GM19468 (cell line): ENCODE measurements around the gene HSPBAP1.
"Not testable (repeated sequence)": the region's sequence is repeated elsewhere in the genome, so short reads cannot be mapped to it uniquely, and the experiment has no call there.

Experiments used
- ATAC-seq: cut with Tn5 transposase; IDR thresholded peaks from one replicate; pipeline ENCODE4 v1.9.1; 2021; ENCODE audit warnings: mild to moderate bottlenecking, moderate library complexity, moderate number of reproducible peaks; ENCODE audit not compliant: unreplicated experiment; ENCODE audit errors: extremely low read depth

The HSPBAP1 gene

DNA sequence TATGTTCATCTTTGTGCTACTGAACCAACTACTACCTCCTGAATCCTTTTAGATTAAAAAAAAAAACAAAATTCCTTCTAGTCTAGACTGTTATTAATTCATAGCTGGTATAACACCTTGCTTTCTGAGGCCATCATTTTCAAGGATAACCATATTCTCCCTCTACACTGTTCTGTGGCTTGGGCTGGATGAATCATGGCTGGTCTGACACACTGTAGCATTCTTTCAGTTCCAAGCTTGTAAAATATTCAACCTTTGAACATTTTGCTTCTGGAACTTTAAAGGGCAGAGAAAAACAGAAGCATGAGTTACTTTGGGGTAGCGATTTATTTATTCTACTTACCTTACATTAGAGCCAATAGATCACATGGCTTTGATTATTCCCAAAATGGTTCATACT lies 7.6 kb downstream of the HSPBAP1 start:
- ATAC-seq, result no peak

DNA sequence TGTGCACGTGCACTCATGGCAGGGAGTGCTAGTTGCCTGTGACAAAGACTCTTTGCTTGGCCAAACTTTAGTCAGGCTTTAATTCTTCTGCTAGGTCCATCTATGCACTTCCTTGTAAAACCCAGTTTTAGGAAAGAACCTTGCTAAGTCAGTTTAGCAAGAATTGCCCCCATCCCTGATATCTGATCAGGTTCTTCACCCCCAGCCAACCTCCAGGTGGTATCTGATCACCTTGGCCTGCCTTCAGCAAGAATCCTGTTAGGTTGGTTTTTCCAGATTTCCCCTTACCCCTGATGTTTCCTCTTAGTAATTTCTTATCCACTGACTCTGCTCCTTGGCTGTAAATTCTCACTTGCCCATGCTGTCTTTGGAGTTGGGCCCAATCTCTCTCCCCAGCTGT lies 8.4 kb downstream of the HSPBAP1 start:
- ATAC-seq, result no peak

DNA sequence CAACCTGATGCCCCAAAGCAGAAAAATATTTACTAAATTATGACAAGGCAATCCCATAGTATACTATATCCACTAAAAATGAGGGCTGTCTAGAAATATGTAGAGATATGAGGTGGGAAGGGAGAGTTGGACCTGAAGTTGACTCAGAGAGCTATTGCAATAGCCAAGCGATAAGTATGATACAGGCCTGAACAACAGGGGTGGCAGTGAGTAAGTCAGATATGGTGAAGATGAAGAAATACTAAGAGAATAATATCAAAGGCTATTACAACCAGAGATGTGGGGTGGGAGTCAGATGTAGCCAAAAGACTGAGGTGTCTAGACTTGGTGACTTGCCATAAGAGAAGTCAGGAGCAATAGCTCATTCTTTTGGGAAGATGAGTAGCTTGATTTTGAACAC lies 9.2 kb downstream of the HSPBAP1 start:
- ATAC-seq, result no peak

DNA sequence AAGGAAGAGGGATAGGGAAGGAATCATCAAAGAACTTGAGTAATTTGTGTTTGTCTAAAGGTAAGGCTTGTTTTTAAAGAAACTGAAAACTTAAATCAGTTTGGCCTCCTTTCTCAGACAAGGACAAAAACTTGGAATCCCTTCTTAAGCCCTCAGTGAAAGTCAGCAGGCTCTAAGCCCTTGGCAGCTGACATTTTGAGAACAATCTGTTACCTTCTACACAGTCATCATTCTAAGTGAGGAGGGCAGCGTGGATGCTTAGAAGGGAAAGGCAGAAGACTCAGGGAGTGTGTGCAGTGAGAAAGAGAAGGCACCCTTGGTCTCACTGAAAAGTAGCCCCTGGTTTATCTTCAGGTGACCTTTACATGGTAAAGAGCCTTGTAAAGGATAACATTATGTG lies 10.8 kb downstream of the HSPBAP1 start:
- ATAC-seq, result no peak

DNA sequence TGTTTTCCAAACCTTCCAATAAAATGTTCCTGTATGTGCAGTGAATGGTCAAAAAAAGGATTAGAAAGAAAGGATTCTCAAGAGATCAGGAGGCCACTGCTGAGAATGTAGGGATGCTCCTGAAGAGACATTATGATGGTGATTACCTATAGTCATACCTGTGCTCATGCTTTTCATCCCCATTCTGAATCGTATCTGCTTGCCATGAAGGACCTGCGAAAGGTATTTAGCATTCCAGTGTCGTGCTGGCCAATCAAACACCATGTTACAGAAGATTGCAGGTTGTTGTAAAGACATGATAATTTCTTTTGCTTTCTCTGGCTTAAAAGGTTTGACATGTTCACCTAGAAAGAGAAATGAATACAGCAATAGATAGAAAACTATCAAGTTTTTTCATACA lies 16.1 kb downstream of the HSPBAP1 start:
- ATAC-seq, result no peak

DNA sequence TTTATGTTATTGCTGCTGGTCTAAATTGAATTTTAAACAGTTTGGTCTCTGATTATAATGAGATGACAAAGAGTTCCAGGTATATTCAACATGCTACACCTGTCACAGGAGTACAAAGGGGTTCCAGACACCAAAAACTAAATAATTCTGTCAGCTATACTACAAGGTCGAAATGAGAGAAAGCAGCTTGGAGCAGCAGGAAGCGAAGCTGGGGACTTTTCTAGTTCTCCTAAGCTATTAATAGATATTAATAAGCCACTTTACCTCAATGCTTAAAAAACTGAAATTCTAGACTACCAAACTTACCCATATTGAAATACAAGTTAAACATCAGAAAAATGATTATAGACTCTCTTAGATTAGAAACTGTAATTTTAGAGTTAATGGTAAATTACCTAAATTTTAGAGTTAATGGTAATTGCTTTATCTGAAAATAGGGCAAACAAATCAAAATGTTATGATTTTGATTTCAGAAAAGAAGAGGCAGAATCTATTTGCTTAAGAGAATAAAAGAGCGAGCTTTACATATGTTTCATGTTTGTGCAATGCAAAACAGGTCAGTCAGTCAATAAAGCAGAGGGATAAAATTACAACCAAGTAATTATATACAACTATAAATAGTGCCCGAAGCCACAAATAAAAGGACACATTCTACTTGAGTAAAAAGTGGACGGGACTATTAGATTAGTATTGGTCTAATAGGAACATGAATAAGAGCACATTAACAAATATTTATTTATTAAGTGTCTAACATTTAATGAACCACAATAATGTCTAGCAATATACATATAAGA lies 16.8 kb downstream of the HSPBAP1 start:
- ATAC-seq, result no peak

DNA sequence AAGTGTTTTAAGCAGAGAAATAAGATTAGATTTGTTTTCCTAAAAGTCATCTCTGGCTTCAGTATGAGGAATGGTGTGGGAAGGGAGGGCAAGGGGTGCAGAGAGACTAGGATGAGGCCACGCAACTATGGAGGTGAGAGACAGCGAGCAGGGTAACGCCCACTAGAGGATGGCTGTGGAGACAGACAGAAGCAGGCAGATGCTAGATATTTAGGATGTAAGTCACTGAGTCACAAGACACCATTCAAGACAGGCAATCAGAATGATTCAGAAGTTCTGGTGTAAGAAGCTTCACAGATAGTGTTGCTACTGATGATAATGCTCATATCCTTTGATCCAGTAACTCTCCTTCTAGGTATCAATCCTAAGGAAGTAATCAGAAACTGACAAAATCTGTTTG lies 19.1 kb downstream of the HSPBAP1 start:
- ATAC-seq, result no peak

DNA sequence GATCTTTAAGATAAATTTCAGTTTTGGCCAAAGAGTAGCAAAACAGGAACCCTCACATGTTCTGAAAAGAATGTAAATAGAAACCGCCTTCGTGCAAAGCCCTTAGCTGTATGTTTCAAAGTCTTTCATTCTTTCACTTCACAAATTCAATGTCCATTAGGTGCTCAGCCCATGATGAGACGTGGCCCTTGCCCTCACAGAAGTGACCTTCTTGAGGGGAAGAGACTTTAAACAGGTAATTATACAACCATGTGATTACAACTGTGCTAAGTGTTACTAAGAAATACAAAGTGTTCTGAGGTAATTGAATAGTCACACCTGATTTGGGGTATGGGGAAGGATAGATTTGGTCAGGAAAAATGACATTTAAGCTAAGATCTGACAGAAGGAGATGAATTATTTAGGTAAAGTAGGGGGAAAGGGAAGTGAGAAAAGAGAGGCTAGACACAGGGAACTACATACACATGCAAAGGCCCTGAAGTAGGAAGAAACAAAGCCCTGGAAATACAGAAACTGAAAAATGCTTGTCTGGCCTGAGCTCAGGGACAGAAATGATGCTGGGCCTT lies 19.6 kb downstream of the HSPBAP1 start:
- no peak for ATAC-seq

DNA sequence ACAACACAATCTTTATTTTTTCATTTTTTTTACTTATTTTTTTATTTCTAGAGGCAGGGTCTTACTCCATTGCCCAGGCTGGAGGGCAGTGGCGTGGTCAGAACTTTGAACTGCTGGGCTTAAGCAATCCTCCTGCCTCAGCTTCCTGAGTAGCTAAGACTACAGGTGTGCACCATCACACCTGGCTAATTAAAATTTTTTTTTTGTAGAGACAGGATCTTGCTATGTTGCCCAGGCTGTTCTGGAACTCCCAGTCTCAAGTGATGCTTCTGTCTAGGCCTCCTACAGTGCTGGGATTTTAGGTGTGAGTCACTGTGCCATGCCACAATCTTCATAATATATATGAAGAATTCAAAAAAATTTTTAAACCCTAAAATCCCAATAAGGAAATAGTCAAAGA lies 20.8 kb downstream of the HSPBAP1 start:
- no peak for ATAC-seq

DNA sequence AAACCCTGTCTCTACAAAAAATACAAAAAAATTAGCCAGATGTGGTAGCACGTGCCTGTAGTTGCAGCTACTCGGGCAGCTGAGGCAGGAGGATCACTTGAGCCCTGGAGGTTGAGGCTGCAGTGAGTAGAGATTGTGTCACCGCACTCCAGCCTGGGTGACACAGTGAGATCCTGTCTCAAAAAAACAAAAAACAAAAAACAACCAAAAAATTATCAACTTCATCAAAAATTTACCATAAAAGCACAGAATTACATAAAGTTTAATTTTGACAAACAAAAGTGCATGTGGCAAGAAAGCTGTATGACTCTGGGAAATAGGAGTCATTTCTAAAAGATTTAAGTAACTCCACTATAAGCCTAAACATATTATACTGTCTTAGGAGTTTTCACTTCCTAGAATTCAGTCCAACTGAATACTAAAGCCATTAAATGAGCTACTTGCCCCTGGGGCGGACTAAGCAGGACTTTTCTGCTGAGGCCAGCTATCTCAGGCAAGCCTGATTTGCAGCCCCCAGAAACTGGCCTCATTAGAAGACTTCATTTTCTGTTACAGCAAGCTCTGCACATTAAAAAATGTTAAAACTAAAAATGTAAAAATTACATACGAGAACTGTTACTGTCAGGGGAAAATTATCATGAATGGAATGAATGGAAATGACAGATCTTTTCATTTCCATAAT lies 23.0 kb downstream of the HSPBAP1 start:
- no peak for ATAC-seq

DNA sequence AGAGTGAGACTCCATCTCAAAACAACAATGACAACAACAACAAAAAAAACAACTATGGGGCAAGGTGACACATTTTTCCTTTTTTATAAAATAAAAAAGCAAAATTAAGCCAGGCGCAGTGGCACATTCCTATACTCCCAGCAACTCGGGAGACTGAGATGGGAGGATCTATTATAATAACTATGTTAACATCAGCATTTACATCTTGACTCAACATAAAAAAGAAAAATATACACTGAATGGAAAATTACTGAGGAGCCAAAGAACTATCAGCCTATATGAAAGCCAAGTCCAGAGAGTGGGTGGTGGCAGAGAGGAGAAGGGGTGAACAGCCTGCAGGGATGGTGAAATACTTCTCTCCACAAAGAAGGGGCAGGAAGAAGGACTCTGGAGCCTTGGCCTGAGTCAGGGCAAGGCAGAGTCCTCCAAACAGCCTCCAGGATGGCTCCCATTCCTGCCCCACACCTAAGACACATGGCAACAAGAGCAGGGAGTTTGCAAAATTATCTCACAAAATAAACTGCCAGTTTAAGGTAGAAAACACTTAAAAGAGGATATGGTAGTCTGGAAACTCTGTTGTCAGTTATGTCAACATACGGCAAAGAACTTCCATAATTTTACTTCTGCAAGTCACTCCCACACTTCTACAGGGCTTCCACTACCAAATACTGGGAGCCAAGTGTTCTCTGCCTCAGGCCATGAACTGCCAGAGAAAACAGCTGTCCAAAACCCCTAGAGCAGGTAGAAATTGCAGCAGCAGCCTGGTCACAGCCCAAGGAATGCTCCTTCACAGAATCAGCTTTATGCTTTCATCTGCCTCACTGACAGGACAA lies 25.9 kb downstream of the HSPBAP1 start:
- ATAC-seq, result no peak

DNA sequence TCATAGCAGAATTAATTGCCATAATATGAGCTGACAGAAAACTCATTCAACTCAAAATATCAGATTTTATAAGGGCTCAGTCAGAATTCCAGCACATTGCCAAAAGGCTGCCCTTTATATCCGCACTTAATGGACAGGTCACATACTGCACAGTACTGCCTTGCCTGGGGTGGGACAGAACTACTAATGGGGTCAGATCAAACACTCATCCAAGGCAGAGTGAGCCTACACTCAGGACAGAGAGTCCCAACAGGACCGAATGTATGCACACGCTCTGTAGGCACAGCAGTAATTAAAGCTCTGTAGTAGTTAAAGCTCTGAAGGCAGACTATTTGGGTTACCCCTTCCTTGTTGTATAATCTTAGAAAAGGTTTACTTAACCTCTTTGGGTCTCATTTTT lies 27.2 kb downstream of the HSPBAP1 start:
- ATAC-seq, result no peak

DNA sequence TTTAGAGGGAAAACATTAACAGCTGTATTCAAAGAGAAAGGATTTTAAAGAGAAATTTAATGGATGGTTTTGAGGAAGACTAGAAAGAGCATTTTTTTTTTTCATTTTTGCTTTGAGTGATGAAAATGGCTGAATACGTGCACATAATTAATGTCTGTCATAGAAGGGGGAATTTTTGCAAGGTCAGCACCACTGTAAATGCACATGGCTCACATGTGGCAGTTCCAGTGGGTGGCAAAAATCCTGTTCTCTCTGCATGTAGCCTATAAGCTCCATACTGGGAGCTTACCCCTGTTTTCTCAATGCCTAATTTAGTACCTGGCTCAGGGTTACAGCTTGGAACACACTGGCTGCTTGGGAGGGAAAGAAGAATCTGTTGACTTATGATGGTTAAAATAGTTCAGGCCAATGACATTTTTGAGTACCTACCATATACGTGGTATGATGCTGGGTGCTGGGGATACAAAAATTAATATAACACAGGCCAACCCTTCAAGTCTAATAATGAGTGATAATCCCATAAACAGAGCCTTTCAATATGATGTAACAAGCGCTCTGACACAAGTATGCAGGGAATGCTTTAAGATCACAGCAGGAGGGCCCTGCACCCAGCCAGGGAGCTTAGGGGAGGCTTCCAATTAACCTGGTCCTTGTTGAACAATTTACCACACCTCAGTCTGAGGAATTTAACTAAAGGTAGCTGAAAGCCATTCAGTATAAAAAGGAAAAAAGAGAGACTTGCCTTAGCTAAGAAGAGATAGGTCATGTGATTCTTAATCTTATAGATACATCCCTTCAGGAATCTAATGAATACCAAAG lies 33.0 kb downstream of the HSPBAP1 start:
- ATAC-seq, result no peak

DNA sequence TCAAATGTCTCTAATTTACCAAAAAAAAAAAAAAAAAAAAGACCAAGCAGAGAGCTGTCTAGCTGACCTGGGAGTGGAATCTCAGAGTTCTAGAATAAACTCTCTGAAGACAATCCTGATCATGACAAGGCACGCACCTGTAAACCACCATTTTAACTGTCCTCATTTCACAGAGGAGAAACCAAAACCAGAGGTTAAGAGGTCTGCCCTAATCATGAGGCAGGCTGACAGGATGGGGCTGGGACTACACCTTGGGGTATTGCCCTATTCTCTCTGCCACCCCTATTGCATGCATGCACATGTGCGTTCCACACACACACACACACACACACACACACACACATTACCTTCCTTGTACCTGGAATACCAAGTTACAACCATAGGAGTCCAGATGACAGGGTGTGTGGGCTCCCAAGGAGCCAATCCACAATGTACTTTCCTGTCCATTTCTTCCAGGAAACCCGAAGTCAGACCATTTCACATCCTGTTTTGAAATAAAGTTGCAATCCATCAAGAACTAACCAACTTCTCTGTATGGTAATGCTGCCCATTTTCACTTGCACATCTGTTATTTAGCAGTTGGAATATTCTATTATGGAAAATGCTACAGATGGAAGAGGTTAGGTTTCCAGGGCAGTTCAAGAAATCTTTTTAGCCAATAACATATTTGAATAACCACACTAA lies 34.6 kb downstream of the HSPBAP1 start:
- no peak for ATAC-seq

DNA sequence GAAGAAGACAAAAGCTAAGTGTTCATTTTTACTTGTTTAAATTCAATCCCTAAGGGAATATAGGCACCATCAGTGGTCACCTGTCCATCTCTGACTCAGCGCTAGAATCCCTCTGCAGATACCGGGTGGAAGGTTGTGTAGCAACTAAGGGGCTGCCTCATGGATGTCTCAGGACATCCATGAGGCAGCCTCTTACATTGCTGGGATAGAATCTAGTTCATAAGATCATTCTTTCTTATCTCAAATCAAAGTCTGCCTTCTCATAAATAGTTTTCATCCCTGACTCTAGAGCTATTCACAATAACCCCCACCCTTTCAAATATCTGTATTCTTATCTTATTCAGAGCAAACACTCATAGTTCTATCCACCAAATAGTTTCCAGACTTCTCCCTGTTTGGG lies 38.1 kb downstream of the HSPBAP1 start:
- no peak for ATAC-seq

DNA sequence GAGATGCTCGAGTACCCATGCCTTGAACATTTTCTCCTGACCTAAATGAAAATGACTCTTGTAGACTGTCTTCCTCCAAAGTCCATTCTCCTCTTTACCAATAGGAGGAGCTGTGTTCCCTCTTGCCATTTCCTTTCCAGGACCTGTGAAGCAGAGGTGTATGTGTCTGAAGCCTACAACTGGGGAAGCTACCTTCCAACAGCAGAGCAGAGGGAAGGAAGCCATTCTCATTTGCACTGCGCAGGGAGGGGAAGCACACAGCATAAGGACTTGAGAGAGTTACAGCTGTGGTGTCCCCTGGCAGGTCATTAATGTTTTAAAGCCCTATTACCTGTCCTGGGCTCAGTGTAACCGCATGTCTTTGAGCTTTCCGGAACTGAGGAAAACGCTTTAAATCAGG lies 38.7 kb downstream of the HSPBAP1 start:
- ATAC-seq, result peak; percentile 58

DNA sequence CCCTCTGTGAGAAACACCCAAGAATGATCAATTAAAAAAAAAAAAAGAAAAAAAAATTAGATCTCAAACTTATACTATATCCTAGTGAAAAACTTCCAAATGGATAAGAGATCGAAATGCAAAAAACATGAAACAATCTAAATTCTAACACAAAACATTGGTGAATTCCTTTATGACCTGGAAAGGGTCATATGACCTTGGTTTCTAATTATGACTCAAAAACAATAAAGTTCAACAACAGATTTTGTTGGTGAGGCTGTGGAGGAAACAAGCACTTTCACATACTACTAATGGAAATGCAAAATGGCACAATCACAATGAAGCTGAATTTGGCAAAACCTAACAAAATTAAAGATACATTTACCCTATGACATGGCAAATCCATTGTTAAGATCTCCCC lies 45.3 kb downstream of the HSPBAP1 start:
- ATAC-seq, result no peak

DNA sequence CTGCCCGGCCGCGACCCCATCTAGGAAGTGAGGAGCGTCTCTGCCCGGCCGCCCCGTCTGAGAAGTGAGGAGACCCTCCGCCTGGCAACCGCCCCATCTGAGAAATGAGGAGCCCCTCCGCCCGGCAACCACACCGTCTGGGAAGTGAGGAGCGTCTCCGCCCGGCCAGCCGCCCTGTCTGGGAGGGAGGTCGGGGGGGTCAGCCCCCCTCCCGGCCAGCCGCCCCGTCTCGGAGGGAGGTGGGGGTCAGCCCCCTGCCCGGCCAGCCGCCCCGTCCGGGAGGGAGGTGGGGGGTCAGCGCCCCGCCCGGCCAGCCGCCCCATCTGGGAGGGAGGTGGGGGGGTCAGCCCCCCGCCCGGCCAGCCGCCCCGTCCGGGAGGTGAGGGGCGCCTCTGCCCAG lies 46.3 kb downstream of the HSPBAP1 start:
- ATAC-seq, result not testable (repeated sequence)

DNA sequence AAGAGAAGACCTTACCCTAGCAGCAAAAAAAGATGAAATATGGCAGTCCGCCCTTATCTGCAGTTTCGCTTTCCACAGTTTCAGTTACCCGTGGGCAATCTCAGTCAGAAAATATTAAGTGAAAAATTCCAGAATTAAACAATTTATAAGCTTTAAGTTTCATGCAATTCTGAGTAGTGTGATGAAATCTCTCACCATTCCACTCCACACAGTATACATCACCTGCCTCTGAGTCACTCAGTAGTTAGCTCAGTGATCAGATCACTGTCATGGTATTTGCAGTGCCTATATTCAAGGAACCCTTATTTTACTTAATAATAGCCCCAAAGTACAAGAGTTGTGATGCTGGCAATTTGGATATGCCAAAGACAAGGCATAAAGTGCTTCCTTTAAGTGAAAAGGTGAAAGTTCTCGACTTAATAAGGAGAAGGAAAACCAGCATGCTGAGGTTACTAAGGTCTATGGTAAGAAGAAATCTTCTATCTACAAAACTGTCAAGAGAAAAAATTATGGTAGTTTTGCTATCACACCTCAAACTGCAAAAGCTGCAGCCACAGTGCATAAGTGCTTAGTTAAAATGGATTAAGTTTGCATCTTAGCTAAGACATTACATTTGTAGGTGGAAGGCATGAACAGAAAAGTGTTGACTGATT lies 48.1 kb downstream of the HSPBAP1 start:
- no peak for ATAC-seq
